Ureter (tissue), 1 donor: ENCODE measurements around the gene PIP5K1B. TPM values are rescaled to one million over a fixed set of nuclear protein-coding genes. Genes with fewer than 3 reads are reported as not detected.

Experiments used
- DNase-seq: peaks from one replicate; pipeline ENCODE4 v3.0.0-alpha.2; 2020; ENCODE audit warnings: low spot score
- total RNA-seq: library from RNA; stranded (reverse); gene quantifications from one replicate; pipeline ENCODE4 v1.2.4, GENCODE V29; 2023
- donor health status: DM: yes; HTN: yes; CAD: no.

PIP5K1B gene
- total RNA-seq, 1 donor from 2014 or later = 13.8 TPM

DNA sequence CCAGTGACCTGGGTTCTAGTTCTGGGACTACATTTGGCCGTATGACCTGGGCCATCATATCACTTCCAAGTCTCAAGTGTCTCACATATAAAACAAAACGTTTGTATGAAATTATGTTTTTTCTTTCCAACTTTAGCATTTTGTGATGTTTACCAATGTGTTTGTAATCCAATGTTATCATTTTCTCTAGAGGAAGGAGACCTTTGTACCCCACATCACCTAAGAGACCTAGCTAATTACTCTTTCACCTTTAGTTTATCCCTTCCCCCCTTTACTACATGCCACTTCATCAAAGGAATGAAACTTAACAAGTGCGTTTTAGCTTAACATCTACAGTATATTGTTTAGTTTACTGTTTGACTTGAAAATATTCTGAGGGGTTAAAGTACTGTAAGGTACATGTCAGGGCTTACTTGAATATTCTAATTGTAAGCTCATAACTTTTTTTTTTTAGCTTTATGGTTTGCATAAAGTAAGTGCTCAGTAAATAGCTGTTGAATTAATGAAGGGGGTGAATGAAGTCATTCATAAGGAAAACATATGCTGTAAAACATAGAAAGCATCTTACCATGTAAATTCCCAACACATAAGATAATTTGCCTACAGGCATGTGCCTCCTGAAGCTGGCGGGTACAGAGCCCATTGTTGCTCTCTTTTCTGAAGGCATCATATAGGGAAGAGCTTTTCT is 2.9 kb downstream of the PIP5K1B start:
- no peak for DNase-seq

DNA sequence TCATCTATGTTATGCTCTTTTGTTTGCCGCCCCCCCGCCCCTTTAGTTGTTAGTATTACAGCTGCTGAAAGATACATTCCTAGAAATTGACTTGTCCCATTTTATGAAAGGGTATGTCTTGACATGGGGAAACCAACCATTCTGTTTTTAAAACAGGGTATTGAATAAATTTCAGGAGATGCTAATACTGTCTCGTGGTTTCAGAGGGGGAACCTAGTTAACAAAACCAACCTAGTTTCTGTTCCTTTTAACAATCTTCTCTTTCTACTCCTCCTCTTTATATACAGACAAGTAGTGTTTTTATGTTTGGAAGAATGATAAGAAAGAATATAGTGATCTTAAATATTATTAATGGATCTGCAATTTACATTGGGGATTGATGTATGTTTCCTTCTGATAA is 3.5 kb downstream of the PIP5K1B start:
- DNase-seq = no peak

- DNase-seq = no peak
Observed at GRCh38 chr9:68709291-68710110, 4.5 kb downstream of the PIP5K1B start.

DNA sequence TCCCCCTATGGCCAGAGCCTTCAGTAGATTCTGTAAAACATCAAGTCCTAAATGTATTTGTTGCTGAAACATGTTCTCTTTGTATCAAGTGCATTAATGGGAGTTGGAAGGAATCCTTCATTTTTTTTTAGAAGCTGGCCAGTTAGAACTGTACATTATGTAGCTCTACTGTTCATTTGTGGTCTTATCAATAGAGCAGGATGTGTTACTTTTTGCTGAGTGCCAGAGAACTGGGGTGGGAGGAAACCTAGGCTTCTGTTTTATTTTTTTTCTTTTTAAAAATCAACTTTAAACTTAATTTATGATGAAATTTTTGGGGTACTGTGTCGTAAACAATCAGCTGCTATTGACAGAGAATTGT is 5.1 kb downstream of the PIP5K1B start:
- DNase-seq = no peak

GRCh38 chr9:68711281-68711680 is 6.2 kb downstream of the PIP5K1B start:
- no peak for DNase-seq

DNA sequence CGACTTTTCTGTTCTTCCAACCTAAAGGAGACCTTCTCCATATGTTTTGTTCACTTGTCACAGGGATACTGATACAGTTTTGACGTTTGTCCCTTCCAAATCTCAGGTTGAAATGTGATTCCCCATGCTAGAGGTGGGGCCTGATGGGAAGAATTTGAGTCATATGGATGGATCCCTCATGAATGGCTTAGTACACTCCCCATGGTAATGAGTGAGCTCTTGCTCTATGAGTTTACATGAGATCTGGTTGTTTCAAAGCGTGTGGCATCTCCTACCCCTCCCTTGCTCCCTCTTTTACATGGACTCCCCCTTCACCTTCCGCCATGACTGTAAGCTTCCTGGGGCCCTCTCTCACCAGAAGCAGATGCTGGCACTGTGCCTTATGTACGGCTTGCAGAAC is 6.9 kb downstream of the PIP5K1B start:
- DNase-seq = no peak

DNA sequence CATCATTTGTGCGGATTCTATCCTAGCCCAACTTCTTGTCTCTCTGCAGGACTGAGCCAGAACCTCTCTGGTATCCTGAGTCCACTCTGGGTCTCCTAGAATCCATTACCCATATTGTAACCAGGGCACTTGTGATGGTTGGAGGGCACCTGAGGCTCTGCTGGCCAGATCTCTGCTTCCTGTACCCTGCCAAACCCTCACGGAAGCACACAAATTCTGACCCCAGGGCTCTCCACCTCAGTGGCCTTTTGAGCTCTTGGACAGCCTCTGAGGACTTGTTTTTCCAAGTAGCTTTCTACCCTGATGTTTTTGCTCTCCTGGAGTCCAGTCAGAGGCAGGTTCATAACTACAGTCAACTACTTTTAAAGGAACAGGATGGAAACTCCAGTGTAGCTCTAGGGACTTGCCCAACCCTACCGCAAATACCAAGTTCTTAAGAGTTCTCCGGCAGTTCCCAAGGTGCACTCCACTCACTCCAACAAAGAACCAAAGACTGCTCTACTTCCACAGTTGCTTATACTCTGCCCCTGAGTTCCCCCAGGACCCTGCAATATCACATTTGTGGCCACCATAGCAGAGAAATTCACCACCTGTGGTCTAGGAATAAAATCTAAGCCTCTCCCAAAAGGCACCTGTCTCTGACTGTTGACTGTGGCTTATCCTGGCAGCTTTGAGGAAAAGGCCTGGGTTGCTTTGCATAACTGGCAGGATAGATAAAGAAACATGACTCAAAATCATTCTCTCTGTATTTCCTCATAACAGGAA is 9.6 kb downstream of the PIP5K1B start:
- DNase-seq = no peak

DNA sequence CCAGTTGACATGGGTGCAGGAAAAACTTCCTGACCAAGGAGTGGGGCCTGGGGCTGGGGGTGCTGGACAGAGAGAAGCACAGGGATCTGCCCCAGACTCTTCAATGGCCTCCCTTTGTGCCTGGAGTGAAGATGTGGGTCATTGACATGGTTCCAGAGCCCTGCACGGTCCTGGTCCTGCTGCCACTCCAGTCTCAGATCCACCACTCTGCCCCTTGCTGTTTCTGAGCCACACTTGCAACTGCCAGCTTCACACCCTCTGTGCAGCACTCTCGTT is 10.1 kb downstream of the PIP5K1B start:
- no peak for DNase-seq

DNA sequence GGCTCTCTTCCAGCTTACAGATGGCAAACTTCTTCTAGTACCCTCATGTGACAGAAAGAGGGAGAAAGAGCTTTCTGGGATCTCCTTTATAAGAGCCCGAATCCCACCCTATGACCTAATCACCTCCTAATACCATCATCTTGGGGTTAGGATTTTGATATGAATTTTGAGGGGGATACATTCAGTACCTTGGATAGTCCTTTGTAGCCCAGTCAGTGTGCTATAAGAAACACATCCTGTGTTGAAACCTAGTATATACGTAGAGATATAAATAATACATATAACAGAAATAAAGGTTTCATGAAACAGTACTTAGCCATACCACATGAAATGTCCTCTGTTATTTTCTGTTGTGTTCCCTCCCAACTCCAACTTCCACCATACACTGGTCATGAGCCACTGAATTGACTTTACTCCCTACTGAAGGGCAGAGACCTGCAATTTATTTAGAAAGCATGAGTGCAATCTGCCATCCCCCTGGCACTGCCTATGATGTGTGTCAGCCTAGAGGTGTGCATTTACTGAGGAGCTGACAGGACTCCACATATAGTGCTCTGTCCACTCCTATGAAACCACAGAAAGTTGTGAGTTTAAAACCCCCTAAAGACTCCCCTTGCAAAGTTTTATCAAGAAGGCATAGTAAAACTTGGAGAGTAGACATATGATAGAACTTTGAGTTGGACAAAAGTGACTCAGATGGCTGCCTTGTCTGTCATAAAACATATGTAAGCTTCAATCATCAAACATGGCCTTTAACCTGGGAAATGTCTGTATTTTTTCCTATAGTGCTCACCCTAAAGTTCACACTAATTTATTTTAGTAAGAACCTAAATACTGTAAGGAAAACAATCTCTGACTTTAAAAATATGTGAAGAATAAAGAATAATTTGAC is 12.8 kb downstream of the PIP5K1B start:
- no peak for DNase-seq

DNA sequence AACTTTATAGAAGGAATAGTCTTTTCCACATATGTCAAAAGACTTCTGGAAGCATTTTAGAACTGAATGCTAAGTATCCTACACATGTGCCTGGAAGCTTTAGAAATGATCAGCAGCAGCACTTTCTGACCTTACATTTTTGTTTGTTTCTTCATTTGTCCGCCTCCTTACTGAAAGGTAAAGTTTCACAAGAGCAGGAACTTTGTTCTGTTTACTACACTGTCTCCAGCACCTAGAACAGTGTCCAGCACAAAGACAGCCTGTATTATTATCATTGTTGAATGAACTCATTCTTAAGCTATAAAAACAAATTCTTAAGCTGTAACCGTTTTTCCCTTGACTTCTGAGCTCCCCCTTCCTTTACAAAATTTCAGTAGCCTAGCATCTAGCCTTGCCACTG is 14.8 kb downstream of the PIP5K1B start:
- DNase-seq = no peak

DNA sequence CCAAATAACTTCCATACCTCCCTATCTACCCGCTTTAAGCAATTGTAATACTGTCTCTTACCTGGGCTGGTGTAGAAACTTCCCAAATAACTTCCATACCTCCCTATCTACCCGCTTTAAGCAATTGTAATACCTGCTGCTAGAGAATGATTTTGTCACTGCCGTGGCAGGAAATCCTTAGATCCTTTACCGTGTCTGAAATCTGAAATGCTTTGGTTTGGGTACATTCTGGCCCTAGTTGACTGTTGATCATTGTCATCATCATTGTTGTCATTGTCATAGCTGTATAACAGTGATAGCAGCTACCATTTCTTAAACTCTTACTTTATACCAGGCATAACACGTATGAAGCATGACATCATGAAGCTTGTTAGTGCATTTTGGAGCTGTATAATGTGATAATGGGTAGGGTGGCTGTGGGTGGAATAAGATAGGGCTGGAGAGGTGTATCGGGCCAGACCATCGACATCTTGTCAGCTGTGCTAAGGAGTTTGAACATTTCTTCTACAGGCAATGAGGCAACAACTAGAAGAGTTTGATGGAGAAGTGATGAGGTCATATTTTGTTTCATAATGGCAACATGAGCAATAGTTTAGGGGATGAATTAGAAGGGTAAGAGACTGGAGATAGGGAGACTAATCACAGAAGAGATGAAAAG is 15.7 kb downstream of the PIP5K1B start:
- no peak for DNase-seq

DNA sequence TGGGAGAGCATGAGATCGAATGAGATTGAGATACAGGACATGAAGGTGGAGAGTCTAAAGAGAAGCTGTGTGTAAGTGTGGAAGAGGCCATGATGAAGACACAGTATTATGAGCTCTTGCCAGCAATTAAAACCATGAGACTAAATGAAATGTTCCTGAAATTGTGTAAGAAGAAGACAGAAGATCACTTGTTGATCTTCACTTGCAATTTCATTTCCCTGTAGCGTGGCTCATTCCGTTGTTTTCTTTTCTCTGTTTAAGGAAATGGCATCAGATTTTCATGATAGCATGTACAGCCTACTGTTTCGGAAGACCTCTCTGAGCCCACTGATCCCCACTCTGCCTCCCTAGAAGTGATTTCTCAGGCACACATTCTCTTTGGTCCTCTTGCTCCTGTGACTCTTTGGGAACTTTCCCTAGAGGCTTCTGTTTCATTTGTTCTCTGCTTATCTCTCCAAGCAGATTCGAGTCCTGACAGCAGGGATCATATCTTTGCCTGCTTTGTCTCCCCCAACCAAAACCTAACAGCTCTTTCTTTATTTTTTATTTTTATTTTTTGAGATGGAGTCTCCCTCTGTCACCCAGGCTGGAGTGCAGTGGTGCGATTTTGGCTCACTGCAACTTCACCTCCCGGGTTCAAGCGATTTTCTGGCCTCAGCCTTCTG is 16.8 kb downstream of the PIP5K1B start:
- no peak for DNase-seq

DNA sequence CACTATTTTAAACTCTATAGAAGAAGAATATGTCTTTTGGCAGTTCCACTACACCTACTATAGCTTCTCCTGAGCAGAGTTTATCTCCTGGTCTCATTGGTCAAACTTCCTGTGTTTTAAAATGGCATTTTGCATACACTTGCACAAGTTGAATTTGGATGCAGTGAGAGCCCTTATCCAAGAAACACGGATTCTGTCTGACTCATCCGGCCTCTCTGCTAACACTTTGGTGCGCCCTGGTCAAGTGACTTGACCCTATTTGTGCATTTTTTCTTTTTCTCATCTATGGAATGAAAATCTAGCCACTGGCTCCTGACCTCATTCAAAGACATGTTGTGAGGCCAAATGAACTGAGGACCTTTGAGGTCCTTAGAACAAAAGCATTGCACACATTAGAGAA is 20.0 kb downstream of the PIP5K1B start:
- no peak for DNase-seq

DNA sequence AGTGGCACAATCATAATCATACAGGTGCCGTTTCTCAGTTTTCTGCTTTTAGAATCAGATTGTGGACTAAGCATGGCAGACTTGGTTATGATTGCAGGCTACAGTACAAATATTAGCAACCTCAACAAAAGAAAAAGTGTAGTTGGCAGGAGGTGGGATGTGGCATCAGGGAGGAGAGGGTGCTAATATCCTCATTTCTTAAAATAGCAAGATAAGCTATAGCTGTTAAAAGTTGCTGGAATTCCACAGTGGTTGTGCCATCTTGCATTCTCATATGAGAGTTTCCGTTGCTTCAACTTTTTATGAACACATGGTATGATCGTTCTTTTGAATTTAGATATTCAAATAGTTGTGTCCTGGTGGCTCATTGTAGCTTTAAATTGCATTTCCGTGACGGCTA is 21.4 kb downstream of the PIP5K1B start:
- DNase-seq = no peak

DNA sequence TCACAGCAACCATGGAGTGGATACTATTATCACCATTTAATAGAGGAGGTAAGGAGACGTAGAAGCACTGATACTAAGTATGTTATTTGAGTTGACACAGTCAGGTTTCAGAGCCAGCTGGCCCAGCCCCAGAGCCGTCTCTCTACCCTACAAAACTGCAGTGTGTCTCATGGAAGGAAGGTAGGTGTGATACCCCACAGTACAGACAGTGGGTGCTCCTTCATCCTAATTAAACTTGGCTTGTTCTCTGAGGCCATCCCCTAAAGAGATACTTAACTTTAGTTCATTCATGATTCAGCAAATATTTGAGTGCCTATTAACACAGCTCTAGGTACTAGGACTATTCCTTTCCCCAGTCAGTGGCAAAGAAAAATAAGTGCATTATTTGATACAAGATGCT is 22.6 kb downstream of the PIP5K1B start:
- no peak for DNase-seq

- no peak for DNase-seq
Observed at GRCh38 chr9:68728731-68729130, 23.7 kb downstream of the PIP5K1B start.

- DNase-seq = no peak
Observed at GRCh38 chr9:68730570-68731235, 25.7 kb downstream of the PIP5K1B start.

GRCh38 chr9:68731857-68732256 is 26.8 kb downstream of the PIP5K1B start:
- DNase-seq = no peak

DNA sequence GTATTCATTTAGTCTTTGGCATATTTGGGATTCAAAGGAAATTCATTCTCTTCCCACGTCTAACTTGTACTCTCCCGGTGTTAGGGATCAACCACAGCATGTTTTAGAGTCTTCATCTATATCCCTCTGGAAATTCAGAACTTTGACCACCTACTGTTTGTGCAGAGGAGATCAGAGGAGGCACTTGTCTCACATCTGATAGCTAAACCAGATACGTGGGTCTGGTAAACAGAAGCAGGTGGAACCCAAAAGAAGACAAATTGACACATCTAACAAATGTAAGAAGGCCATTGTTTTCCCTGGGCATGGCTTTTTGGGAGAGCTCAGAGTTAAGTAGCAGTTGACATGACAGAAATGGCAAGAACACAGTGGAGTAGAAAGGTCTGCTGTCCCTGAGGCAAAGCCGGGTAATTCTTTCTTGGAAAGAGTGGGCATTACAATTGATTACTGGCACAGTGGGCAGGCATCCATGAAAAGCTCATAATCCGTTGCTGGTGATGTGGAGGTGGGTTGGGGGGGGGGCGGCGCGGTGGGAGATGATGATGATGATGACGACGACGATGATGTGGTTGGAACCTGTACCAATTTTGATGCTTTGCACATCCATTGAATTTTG is 27.5 kb downstream of the PIP5K1B start:
- no peak for DNase-seq

DNA sequence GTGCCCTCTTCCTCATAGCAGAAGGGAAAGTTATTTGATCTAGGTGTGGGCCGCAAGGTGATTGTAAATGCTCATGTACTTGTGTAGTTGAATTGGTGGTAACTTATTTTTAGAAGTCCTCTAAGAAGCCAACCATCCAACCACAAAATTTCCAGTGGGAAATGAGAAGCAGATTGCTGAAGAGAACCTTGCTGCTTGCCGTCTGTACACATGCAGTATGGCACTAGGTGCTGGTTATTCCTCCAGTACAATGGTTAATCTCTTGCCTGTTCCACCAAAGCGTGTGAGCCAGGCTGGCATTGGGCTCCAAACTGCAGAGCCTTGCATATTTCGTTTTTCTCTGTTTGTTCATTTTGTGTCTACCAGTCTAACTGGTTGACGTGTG is 28.0 kb downstream of the PIP5K1B start:
- no peak for DNase-seq
